Inflammatory macrophage (primary cell): ENCODE data around the gene PBX2.

ENCODE experiments used
- DNase-seq, 2 donors: peaks; one replicate each; pipeline ENCODE4 v3.0.0-alpha.2; 2020 to 2022

PBX2 gene

GRCh38 chr6:32170294-32170693, 19.7 kb downstream of the PBX2 start:
- DNase-seq, result no peak

DNA sequence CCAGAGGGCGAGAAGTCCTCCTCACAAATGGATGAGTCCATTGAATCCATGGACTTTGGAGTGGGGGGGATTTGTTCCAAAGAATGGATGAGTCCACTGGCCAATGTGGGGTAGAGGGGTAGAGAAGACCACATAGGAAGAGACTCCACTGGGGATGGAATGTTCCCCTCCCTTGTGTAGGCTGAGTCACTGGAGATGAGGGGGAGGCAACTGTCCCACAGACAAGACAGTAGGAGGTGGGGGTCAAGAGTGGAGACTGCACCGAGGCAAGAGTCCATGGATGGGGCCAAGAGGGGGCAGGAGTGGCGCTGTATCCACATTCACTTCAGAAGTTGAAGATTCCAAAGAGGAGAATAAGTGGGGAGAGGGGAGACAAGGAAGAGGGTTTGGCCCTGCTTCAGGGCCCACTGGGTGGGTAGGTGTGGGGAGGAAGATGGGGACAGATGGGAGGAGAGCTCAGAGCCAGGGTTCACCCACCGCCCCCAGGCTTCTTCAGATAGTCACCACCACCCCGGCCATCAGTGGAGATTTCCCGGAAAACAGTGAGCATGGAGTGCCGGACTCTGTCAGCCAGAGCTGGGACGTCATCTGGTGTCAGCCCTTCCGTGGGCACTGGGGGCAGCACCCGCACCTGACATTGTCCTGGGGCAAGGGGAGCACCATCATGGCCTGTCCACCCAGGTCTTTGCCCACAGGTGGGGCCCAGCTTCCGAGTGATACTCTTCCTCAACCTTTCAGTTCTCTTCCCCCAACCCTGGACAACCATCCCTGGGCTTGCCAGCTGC, 21.0 kb downstream of the PBX2 start:
- DNase-seq, result no peak

DNA sequence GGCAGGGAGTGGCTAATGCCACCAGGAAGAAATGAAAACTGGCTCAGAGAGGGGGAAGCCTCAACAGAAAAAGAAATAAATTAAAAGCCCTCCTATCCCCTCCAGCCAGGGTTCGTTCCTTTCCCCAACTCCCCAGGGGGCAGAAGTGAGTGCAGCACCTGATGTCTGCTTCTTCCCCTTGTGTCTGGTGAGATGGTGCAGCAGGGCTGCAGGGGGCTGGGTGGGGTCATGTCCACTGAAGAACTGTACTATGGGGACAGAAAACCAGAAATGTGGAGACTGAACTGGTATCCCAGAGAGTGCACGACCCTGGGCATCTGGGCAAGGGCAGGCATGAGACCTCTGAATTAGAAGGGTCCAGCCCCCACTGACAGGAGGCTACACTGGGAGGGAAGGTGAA, 21.7 kb downstream of the PBX2 start:
- no peak for DNase-seq

DNA sequence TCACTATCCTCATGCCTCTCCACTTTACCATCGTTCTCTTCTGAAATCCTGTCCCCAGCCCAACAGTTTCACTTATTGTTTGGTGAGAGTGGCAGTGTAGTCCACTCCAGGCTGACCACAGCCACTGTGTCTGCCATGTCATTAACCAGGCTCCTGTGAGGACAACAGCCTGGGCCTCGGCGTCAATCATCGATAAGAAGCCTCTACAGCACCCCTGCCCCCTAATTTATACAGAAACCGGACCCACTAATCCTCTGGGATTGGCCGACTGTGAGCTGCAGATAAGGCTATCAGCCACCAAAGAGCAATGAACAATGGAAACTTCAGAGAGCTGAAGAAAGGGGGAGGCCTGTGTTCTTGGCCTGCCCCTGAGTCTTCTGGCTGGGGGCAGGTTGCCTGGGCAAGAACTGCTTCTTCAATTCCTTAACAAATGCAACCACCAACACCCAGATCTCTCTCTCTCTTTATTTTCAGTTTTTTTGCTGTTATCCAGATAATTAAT, 22.2 kb downstream of the PBX2 start:
- DNase-seq, result no peak

- DNase-seq, result no peak
Observed at GRCh38 chr6:32167154-32167760, 22.7 kb downstream of the PBX2 start.

GRCh38 chr6:32166411-32167061, 23.5 kb downstream of the PBX2 start:
- no peak for DNase-seq

DNA sequence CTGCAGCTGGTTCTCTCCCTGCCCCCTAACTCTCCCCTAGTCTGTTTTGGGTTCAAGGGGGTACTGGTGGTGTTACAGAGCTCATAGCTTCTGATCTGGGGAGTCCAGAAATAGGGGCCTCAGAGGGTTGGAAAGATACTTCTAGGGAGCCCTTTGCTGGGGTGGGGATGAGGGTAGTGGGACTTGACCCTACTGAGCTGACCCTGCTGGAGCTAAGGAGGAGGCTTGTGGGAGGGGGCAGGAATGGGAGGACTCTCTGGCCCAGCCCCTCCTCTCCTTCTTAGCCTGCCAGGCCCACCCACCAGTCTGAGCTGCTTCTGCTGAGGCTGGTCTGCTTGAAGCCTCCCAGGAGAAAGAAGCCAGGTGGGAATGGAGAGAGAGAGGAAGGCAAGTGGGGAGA, 25.7 kb downstream of the PBX2 start, which contains the start of gene EGFL8:
Gene EGFL8 (plus strand): TSS at position 301 of the 400 bp plus-strand sequence. CDS start 1,571 bp downstream, outside the sequence.
- DNase-seq, result no peak

DNA sequence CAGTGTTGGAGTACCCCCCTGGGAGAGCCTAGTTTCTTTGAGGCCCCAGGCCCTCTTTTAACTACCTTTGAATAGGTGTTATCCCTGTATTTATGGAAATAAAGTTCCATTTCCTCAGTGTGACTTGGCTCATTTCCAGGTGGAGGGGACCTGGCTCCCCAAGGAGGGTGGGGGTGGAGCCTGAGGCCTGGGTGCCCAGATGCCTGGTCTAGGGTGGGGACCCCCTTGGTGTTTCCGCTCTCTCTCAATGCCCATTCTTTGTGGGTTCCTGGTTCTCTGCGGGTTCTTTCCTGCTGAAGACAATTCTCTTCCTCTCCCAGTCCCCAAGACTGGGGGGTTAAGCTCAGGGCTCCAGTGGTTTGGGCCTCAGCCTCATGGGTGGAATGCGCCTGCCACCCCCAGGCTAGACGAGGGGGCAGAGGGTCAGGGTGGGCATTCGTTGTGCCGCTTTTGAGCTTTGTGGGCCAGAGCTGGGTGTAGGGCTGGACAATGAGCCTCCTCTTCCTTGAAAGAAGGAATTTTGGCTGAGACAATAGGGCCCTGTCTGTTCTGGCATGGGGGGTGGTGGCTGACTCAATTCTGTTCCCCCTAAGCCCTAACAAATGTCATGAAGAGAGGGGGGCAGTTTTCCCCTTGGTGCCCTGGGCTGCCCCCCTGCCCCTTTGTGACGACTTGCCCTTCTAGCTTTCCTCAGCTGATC, 26.3 kb downstream of the PBX2 start:
- DNase-seq, result no peak

DNA sequence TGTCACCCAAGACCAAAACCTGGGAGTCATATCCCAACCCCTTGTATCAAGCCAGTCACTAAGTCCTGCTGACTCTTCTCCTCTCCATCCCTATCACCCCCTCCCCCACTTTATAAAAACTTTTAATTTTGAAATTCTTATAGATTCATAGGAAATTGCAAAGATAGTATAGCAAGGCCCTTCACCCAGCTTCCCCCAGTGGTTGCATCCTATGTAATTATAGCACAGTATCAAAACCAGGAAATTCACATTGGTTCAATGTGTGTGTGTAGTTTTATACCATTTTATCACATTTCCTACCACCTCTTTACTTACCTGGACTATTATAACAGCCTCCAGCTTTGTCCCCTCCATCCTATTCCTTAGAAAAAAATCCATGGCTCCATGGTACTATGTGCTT, 31.9 kb downstream of the PBX2 start:
- no peak for DNase-seq

DNA sequence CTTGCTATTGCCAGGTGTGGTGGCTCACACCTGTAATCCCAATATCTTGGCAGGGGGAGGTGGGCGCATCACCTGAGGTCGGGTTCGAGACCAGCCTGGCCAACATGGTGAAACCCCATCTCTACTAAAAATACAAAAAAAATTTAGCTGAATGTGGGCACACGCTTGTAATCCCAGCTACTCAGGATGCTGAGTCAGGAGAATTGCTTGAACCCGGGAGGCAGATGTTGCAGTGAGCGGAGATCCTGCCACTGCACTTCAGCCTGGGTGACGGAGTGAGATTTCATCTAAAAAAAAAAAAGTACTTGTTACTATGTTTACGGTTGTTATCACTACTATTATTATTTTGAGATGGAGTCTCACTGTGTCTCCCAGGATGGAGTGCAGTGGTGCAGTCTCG, 33.1 kb downstream of the PBX2 start:
- DNase-seq, result no peak

DNA sequence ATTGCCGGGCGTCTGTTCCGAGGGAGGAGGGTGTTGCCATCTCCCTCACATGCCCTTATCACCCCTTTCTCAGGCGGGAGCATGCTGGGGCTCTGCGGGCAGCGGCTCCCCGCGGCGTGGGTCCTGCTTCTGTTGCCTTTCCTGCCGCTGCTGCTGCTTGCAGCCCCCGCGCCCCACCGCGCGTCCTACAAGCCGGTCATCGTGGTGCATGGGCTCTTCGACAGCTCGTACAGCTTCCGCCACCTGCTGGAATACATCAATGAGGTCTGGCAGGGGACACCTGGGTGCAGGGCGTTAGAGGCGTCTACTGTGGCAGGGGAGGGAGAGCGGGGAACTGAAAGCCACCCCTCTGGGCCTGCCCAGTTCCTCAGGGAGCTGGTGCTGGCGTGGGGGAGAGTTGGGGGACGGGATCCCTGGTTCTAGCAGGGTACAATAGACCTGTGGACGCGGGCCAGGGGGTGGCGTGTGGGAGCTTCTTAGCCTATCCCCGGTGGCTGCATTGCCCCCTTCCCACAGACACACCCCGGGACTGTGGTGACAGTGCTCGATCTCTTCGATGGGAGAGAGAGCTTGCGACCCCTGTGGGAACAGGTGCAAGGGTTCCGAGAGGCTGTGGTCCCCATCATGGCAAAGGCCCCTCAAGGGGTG, 35.4 kb downstream of the PBX2 start:
- DNase-seq, result peak in 1 of 2 donors; percentile 43

DNA sequence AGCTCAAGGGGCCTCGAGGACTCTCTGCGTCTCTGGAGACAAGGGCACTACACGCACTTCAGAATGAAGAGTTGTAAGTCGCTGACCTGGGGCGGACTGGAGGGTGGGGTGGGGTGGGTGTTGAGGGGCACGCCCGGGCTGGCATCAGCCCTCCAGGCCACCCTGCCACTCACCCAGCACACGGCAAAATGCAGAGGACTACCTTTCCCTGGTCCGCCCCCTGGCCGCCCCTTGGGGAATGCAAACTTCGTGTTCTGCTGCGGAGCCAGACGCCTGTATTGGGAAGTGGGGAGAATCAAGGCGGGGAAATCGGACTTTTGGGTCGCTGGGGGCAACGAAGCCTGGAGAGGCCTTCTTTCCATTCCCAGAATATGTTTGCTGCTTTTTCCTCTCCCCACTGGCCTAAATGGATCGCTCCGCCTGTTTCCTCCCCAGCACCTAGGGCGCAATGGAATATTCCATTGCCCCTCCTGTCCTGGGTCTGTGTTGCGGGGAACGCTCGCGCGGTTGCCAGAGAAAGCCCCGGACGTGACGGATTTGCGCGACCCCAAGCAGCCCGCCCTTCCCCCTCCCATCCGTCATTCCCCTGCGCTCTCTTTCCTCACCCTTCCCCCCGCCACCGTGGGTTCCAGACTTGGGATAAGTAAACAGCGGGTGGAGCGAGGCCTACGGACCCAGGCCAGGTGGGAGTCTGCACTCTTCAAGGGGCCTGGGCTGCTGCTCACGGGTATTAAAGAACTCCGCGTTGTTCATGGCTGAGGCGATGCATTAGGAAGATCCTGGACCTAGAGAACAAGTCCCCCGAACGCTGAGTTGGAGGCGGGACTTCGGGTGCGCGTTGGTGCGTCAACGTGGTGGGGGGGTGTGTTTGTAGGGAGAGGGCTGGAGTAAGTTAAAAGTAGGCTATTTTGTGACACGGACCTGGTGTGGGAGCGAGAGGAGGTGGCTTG, 36.2 kb downstream of the PBX2 start, which contains the start of gene PPT2:
Gene PPT2 (plus strand): TSS at position 578 of the 950 bp plus-strand sequence. CDS start 454 bp downstream, outside the sequence.
- peak; percentile 29 to 34 for DNase-seq

DNA sequence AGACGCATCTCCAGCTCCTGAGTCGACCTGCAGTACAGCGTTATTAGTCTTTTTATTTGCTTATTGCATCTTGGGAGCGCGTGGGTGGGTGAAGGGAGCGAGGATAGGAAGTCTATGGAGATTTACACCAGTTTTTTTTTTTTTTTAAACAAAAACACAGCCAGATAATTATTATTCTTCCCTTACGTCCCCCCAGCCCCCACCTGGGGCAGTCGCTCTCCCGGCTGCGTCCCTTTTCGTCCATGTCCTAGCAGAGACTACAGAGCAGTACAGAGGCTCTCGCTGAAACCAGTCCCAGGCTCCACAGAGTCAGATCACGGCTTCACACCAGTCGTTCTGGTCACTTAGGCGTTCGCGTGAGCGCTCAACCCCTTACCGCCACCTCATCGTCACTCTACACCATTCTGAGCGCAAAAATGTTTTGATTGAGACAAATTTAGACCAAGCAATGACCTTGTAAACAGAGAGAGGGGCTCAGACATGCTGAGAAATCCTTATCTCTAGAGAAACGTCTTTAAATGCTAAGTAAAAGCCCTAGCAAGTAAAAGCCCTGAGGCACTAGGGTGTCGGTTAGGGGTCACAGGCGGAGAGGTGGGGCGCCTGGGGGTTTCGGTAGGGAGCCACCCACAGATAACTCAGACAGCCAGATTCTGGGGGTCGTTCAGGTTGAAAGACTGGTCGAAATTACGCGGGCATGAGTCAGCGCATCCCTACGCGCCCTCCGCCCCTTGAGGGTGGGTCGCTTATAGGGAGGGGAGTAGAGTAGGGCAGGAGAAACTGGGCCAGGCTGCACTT, 37.0 kb downstream of the PBX2 start:
- no peak for DNase-seq

DNA sequence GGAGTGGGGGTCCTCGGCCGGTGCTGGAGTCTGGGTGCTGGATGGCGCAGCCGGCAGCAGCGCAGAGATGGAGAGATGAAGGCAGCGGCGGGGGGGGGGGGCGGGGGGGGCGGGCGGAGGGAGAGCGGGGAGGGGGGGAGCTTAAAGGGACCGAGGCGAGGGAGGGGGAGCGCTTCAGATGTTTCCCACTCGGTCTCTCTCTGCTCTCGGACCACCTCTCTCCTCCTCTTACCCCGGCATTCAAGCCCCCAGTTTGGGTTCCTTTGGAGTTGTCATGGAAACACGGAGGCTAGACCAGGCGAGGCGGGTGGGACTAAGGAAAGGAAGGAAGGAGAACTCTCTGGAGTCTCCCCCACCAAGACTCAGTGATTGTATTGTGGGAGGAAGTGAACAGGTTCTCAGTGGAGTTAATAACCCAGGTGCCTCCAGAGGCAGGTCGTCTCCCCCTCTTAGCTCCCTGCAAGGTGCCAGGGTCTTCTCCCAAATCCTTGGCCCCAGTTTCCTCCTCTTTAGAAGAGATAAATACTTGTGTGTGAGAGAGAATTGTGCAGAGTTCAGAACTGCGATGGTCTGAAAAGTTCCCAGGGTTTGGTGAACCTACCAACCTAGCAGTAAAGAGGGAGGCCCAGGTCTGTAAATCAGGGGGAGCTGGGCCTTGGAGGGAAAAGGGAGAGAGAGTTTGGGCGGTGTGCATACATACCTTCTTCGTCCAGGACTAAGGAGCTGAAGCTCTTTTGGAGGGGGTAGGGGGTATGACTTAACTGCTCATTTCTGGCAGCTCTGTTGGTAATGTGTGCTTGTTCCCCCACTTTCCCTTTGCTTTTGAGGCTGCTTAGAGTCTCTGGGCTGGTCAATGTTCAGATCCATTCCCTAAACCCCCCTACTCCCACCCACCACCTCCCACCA, 37.9 kb downstream of the PBX2 start, which contains the start of gene PRRT1:
Gene PRRT1 (minus strand): TSS at position 77 of the 906 bp plus-strand sequence. CDS start 112 bp downstream, outside the sequence.
- no peak for DNase-seq

DNA sequence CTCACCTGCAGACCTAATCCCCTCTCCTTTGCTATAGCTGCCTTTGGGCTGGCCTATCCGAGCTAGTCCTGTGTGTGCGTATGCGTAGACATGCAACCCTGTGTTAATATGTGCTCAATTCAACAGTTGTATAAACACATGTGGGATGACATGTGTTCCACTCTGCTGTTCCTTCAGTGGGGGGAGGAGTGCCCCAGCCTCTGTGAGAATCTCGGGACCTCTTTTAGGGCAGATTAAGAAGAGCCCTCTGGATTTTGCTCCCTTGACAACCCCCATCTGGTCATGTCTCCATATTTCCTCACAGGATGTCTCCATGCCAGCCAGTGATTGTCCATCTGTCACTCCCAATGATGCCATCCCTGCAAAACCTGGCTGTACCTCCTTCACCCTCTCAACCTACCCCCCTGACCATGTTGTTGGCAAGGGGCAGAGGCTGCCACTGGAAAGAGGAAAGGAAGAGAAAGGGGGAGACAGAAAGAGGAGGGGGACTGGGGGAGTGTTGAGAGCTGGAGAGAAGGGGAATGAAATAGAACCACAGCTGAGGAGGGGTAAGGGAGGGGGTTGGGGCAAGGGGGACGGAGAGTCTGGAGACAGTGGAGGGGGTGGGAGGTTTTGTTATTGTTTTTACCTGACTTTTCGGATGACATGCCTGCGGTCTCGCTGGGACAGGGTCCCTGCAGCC, 38.7 kb downstream of the PBX2 start:
- no peak for DNase-seq

DNA sequence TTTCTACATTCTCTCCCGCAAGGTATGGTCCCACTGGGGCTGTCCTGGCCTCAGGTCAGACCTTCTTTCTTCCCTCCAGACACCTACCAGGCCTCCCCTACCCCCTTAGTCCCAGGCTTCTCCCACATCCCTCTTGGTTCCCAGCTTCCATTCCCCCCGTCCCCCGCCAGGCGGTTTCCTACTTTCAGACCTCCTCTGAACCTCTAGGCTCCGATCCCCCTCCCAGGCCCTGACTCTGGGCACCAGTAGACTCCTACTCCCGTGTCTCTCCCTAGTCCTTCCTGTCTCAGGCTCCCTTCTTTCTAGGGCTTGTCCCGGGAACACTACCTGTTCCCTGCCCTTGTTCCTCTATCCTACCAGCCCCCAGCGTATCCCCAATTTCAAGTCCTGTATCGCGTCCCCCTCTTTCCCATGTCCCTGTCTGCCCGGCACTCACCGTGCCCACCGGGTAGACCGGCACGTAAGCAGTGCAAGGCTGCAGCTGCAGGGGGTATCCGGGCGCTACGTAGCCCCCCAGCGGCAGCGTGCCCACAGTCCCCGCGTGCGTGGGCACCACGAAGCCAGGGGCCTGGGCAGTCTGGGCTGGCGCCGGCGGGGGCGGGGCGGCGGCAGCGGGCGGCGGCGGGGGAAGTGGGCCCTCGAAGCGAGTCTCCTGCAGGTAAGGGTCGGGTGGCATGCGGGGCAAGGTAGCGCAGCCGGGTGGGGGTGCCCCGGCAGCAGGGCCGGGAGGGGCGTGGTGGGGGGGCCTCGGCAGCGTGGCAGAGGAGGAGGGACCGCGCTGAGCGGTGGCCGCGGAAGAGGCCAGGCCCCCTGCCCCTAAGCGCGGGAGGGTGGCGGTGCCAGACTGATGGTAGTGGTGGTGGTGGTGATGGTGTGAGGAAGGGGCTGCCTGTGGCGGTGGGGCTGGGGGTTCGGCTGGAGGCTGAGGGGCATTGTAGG, 39.8 kb downstream of the PBX2 start:
- no peak for DNase-seq
